Embryonic facial prominence (tissue), 1 donor: ENCODE data around the gene SH3BP2.

Source experiments
- DNase-seq: peaks from one replicate; pipeline ENCODE4 v3.0.0-alpha.2; 2016; ENCODE audit errors: extremely low spot score

SH3BP2 gene

DNA sequence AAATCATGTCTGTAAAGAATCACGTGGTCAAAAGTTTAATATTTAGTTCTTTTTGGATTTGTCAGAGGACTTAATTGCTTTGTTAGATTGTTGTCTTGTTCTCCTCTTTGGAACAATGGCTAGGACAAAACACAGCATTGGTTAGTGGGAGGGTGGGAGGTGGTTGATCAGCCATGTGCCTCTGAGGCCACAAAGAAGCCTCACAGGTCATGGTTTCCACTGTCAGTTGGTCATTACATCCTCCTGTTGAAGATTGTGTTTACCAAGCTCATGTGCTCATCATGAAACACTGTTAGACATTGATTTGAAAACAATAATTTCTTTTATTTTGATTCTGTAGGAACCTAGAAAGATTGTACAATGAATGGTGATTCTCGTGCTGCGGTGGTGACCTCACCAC is 82.7 kb downstream of the SH3BP2 start:
- no peak for DNase-seq

DNA sequence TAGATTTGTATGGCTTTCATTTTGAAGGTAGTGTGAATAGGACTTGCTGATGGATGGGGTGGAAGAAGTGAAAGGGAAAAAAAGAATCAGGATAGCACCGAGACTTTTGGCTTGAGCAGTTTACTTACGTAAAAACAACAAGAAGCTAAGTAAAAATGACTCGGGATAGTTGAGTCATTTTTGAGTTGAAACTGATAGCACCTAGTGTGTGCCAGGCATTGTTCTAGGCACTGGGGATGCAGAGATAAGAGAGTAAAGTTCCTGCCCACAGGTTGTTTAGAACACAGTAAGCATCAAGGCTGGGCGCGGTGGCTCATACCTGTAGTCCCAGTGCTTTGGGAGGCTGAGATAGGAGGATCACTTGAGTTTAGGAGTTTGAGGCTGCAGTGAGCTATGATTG is 85.5 kb downstream of the SH3BP2 start:
- no peak for DNase-seq

- DNase-seq, result no peak
Observed at GRCh38 chr4:2879026-2879425, 86.1 kb downstream of the SH3BP2 start.

DNA sequence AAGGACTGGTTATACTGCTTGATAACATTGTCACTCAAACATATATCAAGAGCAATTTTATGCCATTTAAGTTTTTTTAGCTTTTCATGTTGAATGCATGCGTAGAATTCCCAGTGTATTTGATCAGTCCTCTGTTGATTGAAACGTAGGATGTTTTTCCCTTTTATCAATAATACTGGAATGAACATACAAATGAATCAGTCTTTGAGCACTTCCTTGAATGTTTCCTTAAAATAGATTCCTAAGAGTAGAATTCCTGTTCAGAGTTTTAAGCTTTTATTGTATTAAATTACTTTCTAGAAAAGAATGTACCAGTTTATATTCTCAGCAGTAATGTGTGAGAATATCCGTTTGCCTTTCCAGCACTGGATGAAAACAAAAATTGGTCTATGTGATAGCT is 88.5 kb downstream of the SH3BP2 start:
- no peak for DNase-seq

DNA sequence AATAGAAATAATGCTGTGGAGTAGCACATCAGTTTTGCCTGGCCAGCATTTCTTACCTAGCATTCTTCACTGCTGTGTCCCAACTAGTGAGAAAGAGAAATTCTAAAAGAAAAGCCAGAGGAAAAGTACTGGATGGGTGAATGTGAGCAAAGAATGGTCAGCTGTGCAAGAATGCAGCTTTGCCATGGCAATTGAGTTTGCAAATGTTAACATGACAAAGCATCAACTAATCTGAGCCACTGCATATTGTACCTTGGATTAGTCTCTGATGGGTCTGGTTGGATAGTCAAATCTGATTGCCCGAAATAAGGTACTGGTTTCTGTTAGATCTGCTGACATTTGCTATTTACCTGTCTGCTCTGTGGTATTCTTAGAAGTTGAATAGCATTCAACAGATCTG is 89.5 kb downstream of the SH3BP2 start:
- no peak for DNase-seq

GRCh38 chr4:2886161-2886560 is 93.3 kb downstream of the SH3BP2 start:
- DNase-seq, result no peak

DNA sequence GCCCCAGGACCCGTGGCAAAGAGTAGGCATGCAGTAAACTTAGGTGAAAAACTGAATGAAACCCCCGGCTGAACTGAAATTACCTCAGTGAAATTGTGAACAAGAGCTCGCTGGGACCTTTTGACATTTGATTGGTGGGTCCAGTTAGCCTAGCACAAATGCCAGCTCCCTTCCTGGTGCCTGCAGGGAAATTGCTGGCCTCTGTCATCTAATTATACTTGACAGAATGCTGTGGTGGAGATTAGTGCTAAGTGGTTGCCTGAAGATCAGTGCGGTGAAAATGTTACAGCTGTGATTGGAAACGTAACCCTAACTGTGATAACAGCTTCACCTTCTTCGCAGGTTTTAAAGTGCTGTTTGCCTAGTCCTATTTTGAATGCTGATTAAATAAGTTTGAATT is 93.7 kb downstream of the SH3BP2 start:
- no peak for DNase-seq

- DNase-seq, result no peak
Observed at GRCh38 chr4:2887343-2887742, 94.5 kb downstream of the SH3BP2 start.

GRCh38 chr4:2888886-2889285 is 96.0 kb downstream of the SH3BP2 start:
- no peak for DNase-seq
